Neutrophil (primary cell): ENCODE data around the gene PTPN11.

Source experiments
- H3K27ac ChIP-seq: fragments of 200-600 bp; sonication (generic); 2 replicates; pipeline ENCODE4 v1.5.1; 2016; ENCODE audit warnings: mild to moderate bottlenecking, moderate library complexity
- H3K27me3 ChIP-seq: fragments of 200-600 bp; sonication (generic); 2 replicates; pipeline ENCODE4 v1.6.0; 2016; ENCODE audit warnings: mild to moderate bottlenecking
- H3K36me3 ChIP-seq: fragments of 200-600 bp; sonication (generic); 2 replicates; pipeline ENCODE4 v1.5.1; 2017
- H3K4me1 ChIP-seq, 2 experiments: fragments of 200-600 bp in 1 of 2; sonication (generic) in 1 of 2; 1 replicate in 1 of 2; 2 replicates in 1 of 2; pipeline versions ENCODE4 v1.5.1 to v1.6.1; 2013 to 2016; ENCODE audit warnings: low read depth in 1 of 2, low read length in 1 of 2, mild to moderate bottlenecking in 1 of 2, moderate library complexity in 1 of 2; ENCODE audit not compliant: control insufficient read depth in 1 of 2, insufficient read depth in 1 of 2
- H3K4me3 ChIP-seq, 2 experiments: fragments of 200-600 bp in 1 of 2; sonication (generic) in 1 of 2; 1 replicate in 1 of 2; 2 replicates in 1 of 2; pipeline ENCODE4 v1.5.1; 2013 to 2016; ENCODE audit warnings: low read depth in 1 of 2, low read length in 1 of 2, mild to moderate bottlenecking in 1 of 2, moderate library complexity in 1 of 2
- H3K9me3 ChIP-seq: fragments of 200-600 bp; sonication (generic); 2 replicates; pipeline ENCODE4 v1.5.1; 2016
- TF ChIP-seq, protein P1 (sequence below): fragments of 200-600 bp; sonication (generic); IDR thresholded peaks from 2 replicates; pipeline ENCODE4 v1.5.1; 2016; ENCODE audit warnings: antibody characterized with exemption

PTPN11 gene

DNA sequence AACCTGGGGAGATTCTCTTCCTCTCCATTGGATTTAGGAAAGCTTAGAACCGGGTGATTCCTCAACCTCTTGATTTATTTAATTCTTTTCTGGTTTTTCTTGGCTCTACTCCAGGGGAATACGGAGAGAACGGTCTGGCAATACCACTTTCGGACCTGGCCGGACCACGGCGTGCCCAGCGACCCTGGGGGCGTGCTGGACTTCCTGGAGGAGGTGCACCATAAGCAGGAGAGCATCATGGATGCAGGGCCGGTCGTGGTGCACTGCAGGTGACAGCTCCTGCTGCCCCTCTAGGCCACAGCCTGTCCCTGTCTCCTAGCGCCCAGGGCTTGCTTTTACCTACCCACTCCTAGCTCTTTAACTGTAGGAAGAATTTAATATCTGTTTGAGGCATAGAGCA lies 67.6 kb downstream of the PTPN11 start:
- no peak overlapping the region for H3K4me3 ChIP-seq
- TF ChIP-seq, protein P1, sequence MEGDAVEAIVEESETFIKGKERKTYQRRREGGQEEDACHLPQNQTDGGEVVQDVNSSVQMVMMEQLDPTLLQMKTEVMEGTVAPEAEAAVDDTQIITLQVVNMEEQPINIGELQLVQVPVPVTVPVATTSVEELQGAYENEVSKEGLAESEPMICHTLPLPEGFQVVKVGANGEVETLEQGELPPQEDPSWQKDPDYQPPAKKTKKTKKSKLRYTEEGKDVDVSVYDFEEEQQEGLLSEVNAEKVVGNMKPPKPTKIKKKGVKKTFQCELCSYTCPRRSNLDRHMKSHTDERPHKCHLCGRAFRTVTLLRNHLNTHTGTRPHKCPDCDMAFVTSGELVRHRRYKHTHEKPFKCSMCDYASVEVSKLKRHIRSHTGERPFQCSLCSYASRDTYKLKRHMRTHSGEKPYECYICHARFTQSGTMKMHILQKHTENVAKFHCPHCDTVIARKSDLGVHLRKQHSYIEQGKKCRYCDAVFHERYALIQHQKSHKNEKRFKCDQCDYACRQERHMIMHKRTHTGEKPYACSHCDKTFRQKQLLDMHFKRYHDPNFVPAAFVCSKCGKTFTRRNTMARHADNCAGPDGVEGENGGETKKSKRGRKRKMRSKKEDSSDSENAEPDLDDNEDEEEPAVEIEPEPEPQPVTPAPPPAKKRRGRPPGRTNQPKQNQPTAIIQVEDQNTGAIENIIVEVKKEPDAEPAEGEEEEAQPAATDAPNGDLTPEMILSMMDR, result no peak
- no peaks in the 10 kb centered on the region for H3K4me1 ChIP-seq
- H3K9me3 ChIP-seq, result no peaks in the 10 kb centered on the region
- H3K36me3 ChIP-seq, result peaks cover 93% of the 10 kb centered on the region
- H3K27ac ChIP-seq, result no peak overlapping the region
- no peaks in the 10 kb centered on the region for H3K27me3 ChIP-seq

DNA sequence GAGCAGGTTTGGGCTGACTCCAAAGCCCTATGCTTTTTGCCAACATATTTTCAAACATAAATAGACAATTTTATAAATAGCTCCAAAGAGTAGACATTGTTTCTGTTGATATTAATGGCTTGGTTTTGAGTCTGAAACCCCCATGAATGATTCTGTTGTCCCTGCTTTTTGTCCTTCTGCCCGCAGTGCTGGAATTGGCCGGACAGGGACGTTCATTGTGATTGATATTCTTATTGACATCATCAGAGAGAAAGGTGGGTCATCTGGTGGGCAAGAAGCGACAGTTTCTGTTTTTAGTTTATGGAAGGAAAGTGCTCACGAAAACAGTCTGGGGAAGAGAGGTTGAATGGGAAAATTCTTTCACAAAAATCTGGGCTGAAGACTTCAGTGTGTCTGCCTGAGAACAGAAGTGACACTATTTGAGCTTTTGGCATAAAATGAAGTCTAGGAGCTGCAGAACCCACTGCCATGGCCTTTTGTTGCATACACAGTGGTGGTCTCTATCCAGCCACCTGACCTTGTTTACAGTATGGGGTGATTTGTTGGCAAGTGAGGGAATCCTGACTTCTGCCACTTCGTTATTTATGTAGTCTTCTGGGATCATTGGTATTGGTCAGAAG lies 69.6 kb downstream of the PTPN11 start:
- Histone ChIP-seq H3K4me1 (no peaks in the 10 kb centered on the region), H3K9me3 (no peaks in the 10 kb centered on the region), H3K27ac (no peak overlapping the region), H3K27me3 (no peaks in the 10 kb centered on the region), H3K4me3 (no peak overlapping the region), H3K36me3 (peaks cover 90% of the 10 kb centered on the region)
- TF ChIP-seq, protein P1, result no peak

DNA sequence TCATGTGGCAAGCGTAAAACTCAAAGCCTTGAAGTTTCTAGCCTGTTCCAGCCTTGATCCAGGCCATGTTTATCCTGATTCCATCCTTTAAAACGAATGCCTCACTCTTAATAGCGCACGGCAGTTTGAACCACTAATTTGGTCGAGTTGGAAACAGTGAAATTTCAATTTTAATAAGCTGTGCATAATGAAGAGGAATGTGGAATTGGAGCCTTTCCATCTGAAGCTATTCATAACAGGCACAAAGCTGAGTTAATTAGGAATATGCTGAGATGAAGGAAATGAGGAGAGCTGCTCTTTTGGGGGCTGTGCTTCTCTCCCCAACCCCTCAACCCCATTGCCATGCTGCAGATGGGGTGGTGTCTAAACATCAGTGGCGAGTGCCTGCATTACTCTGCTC lies 70.7 kb downstream of the PTPN11 start:
- no peaks in the 10 kb centered on the region for H3K4me1 ChIP-seq
- TF ChIP-seq, protein P1, result no peak
- no peaks in the 10 kb centered on the region for H3K27me3 ChIP-seq
- H3K4me3 ChIP-seq, result no peak overlapping the region
- no peaks in the 10 kb centered on the region for H3K9me3 ChIP-seq
- H3K27ac ChIP-seq, result no peak overlapping the region
- peaks cover 89% of the 10 kb centered on the region for H3K36me3 ChIP-seq

DNA sequence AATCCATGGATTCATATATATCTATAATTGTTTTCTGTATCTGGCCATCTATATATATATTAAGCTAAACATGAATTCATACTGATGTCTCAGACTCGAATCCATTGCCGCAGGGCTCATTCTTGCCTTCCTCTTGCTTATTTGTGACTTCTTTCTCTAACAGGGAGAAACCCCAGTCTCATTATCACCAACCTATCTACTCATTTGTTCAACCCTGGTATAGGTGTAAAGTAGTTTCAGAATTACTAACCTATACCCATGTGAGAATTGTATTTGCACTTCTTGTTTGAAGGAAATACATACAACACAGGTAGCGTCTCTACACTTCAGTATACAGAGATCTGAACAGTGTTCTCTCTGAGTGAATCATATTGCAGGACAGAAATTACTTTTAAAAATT lies 77.7 kb downstream of the PTPN11 start:
- peaks cover 74% of the 10 kb centered on the region for H3K36me3 ChIP-seq
- TF ChIP-seq, protein P1, result no peak
- H3K27me3 ChIP-seq, result no peaks in the 10 kb centered on the region

DNA sequence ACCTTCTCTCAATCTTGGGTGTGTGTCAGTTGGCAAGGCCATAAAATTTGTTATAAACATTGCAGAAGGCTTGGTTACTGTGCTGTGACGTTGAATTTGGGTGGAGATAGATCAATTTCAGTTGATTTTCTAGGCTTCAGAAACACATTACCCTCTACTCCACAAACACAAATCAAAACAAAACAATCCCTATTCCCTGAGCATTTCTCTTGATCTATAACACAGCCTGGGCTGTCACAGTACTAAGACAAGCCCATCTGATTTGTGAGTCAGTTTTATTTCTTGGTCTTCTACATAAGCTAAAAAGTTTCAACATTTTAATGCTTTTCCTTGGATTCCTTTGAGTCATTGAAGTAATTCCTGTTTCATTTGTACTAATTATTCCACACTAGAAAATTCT lies 79.8 kb downstream of the PTPN11 start:
- no peaks in the 10 kb centered on the region for H3K4me1 ChIP-seq
- no peaks in the 10 kb centered on the region for H3K9me3 ChIP-seq
- H3K36me3 ChIP-seq, result peaks cover 76% of the 10 kb centered on the region
- H3K27me3 ChIP-seq, result no peaks in the 10 kb centered on the region
- H3K4me3 ChIP-seq, result no peak overlapping the region
- TF ChIP-seq, protein P1, result no peak
- H3K27ac ChIP-seq, result no peak overlapping the region

More for the DNA sequence above, 77.7 kb downstream of the PTPN11 start:
- H3K27ac ChIP-seq, result no peak overlapping the region
- no peaks in the 10 kb centered on the region for H3K4me1 ChIP-seq
- H3K4me3 ChIP-seq, result no peak overlapping the region
- H3K9me3 ChIP-seq, result no peaks in the 10 kb centered on the region
